ENCODE measurements around the gene RTN4RL2. TPM values are rescaled to one million over a fixed set of nuclear protein-coding genes. Genes with fewer than 3 reads are reported as not detected.

RTN4RL2 gene
- total and polyA plus RNA-seq, 10 of the 15 experiments (the other 5 are each of a cell fraction or from before 2014, with no cell fraction given): 0.14 to 1.1 (median 0.52) TPM; not detected in 4

- TF ChIP-seq EP300 (IDR thresholded peaks at IDR 0.05; ENCODE audit: borderline replicate concordance in 1 of 2, control insufficient read depth in 1 of 2, low read depth in 2 of 2, low read length in 2 of 2) (no peak), E2F4 (IDR thresholded peaks at IDR 0.05; ENCODE audit: low read depth, low read length) (no peak)
- TF ChIP-seq, protein P1, sequence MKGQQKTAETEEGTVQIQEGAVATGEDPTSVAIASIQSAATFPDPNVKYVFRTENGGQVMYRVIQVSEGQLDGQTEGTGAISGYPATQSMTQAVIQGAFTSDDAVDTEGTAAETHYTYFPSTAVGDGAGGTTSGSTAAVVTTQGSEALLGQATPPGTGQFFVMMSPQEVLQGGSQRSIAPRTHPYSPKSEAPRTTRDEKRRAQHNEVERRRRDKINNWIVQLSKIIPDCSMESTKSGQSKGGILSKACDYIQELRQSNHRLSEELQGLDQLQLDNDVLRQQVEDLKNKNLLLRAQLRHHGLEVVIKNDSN (IDR thresholded peaks at IDR 0.05; ENCODE audit: borderline replicate concordance, extremely low read length, insufficient read depth, low read depth, low read length): no peak
Observed at GRCh38 chr11:57466680-57467079, 6.4 kb downstream of the RTN4RL2 start (continued).

GRCh38 chr11:57467508-57468157 lies 7.3 kb downstream of the RTN4RL2 start:
- 0 out of 4 replicates have a peak, but pooled peaks cover 0 to 1% of the 10 kb centered on the region in 2 experiments for H3K27me3 ChIP-seq (replicated peaks in 1 of 2; ENCODE audit: control insufficient read depth in 2 of 2, insufficient read depth in 2 of 2, low read length in 1 of 2)
- in situ Hi-C loops (cut with MboI) (no loop called here), intact Hi-C loops (cut with micrococcal nuclease; ENCODE audit: unreplicated experiment) (no loop called here)
- H4K20me1 ChIP-seq (ENCODE audit: control insufficient read depth, insufficient read depth): no peaks in the 10 kb centered on the region
- no peak overlapping the region for H2AFZ ChIP-seq (ENCODE audit: control insufficient read depth, low read depth, low read length)
- POLR2A ChIA-PET: no interaction called here
- H3K4me2 ChIP-seq (ENCODE audit: control insufficient read depth, insufficient read depth): no peak overlapping the region
- CTCF ChIA-PET: no interaction called here
- TF ChIP-seq SP1 (IDR thresholded peaks at IDR 0.05; ENCODE audit: low read depth, low read length): no peak
- TF ChIP-seq, protein P2, sequence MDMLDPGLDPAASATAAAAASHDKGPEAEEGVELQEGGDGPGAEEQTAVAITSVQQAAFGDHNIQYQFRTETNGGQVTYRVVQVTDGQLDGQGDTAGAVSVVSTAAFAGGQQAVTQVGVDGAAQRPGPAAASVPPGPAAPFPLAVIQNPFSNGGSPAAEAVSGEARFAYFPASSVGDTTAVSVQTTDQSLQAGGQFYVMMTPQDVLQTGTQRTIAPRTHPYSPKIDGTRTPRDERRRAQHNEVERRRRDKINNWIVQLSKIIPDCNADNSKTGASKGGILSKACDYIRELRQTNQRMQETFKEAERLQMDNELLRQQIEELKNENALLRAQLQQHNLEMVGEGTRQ (IDR thresholded peaks at IDR 0.05; ENCODE audit: borderline replicate concordance, low read depth, low read length): no peak
- no peak for TF ChIP-seq MEF2B (IDR thresholded peaks at IDR 0.05; ENCODE audit: partially characterized antibody, poor library complexity, severe bottlenecking)
- TF ChIP-seq ZBTB40 (IDR thresholded peaks at IDR 0.05; ENCODE audit: borderline replicate concordance): no peak
- no peak for TF ChIP-seq ESRRA (IDR thresholded peaks at IDR 0.05; ENCODE audit: low read length)
- no peak for TF ChIP-seq SUZ12 (IDR thresholded peaks at IDR 0.05; ENCODE audit: unreplicated experiment)
- TF ChIP-seq FOXK2 (IDR thresholded peaks at IDR 0.05): no peak
- TF ChIP-seq YBX1 (IDR thresholded peaks at IDR 0.05): no peak
- TF ChIP-seq NRF1 (conservative IDR thresholded peaks at IDR 0.05; ENCODE audit: low read depth, low read length): no peak
- no TSS peak for BruUV-seq (replicated peaks)
- H3K27ac ChIP-seq (ENCODE audit: control insufficient read depth, insufficient read depth): no peak overlapping the region
- H3K4me1 ChIP-seq (ENCODE audit: control insufficient read depth, insufficient read depth, low read length): no peaks in the 10 kb centered on the region
- no peak for DNase-seq (ENCODE audit: low read depth, low spot score)
- H3K9ac ChIP-seq (ENCODE audit: control insufficient read depth, insufficient read depth, low read length): no peak overlapping the region
- no peaks in the 10 kb centered on the region for H3K36me3 ChIP-seq (ENCODE audit: control insufficient read depth in 2 of 2, insufficient read depth in 2 of 2, low read length in 1 of 2)
- SMC1A ChIA-PET (ENCODE audit: uncharacterized antibody, unreplicated experiment): no interaction called here
- RAD21 ChIA-PET (ENCODE audit: unreplicated experiment): no interaction called here
- H3K4me3 ChIP-seq: no peak overlapping the region
- no peak for ATAC-seq
- no peak for FAIRE-seq
- H3K79me2 ChIP-seq (ENCODE audit: control insufficient read depth, insufficient read depth, low read length): no peaks in the 10 kb centered on the region
- H3K9me3 ChIP-seq (replicated peaks; ENCODE audit: control insufficient read depth, insufficient read depth, low read length): no peaks in the 10 kb centered on the region
- 86% methylated on average over 20 of the region's 23 CpGs for WGBS (ENCODE audit: insufficient coverage, insufficient replicate concordance, low lambda C conversion rate, missing lambda C conversion rate)

Data from GM12878 (cell line).